Activated CD4-positive, alpha-beta T cell treated with anti-CD3 and anti-CD28 coated beads, Interleukin-2, amount 50 U/mL, for 16 hours (primary cell): ENCODE data around the gene C16orf96.

Source experiments
- DNase-seq: peaks from one replicate; pipeline ENCODE4 v3.0.0-alpha.2; 2020

C16orf96 gene

DNA sequence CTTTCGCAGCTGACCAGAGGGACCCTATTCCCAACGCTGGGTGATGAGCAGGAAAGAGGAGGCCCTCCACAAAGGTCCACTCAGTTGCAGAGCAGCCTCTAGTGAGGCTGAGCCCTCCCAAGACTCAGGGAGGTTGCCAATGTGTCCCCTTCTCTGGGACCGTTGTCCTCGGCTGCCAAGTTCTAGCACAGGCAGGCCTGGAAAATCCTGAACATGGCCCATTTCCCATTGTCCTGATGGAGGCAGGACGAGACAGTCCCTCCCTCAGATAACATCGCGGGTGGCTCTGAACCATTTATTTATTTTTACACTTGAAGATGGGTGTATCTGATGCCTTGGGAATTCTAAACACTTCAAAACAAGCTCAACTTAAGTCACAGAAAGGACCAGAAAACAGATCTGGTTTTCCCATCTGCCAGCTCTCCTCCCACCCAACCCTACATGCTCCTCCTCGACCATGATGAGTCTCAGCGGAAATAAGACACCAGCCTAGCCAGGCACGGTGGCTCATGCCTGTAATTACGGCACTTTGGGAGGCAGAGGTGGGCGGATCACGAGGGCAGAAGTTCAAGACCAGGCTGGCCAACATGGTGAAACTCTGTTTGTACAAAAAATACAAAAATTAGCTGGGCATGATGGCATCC is 30.4 kb upstream of the C16orf96 start:
- no peak for DNase-seq

GRCh38 chr16:4529085-4530060 is 26.8 kb upstream of the C16orf96 start:
- DNase-seq: peak; percentile 62

GRCh38 chr16:4531811-4532210 is 24.3 kb upstream of the C16orf96 start:
- DNase-seq: no peak

DNA sequence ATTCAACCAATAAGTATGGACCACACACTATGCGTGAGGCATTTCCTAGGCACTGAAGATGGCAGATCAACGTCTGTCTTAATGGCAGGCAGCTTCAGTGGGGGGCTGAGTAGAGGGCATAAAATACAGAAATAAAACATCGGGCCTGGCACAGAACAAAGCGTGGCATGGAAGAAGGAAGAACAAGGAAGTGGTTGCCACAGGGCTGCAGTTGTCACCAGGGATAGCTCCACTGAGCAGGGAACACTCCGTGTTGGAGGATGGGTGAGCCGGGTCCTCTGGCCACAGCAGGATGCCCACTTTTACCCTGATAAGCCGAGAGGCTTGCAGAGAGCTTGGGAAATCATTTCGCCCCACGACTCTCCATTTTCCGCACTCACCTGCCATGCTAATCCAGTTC is 23.9 kb upstream of the C16orf96 start:
- DNase-seq: no peak

DNA sequence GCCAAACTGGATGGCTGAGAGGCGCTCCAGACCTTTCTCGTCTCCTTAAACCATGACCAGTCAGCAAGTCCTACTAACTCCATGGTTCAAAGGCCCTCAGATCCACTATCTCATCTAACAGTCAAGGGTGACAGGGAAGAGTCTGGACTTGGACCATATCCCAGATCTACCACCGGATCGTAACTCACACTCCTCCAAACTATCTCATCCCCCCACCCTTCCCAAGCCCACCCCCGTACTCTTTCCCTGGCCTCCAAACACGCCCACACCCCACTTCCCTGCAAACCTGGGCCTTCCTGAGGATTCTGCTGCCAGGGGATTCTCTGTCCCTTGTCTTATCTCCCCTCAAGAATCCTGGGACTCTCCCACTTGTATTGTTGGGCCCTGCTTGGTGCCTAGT is 22.6 kb upstream of the C16orf96 start:
- DNase-seq: no peak

- DNase-seq: no peak
Observed at GRCh38 chr16:4534151-4534790, 21.9 kb upstream of the C16orf96 start.

DNA sequence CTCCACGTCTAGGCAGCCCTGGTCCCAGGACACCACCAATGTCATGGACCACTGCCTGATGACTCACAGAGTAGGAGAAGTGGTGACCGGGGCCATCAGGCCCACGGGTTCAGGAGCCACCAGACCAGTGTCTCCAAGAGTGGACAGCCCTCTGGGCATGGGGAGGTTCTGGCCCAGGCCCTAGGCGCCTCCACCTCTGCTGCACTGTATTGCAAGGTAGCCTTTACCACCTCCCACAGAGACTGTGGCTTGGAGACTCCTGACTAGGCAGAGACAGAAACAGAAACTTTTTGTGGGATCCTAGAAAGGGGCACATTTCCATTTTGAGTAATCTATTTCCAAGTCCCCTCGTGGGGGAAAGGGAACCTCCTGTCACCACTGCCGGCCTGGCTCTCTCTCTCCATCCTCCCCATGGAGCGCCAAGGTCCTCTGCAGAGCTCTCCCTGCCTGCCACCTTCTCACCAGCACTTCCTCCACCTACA is 20.5 kb upstream of the C16orf96 start:
- peak; percentile 53 for DNase-seq

DNA sequence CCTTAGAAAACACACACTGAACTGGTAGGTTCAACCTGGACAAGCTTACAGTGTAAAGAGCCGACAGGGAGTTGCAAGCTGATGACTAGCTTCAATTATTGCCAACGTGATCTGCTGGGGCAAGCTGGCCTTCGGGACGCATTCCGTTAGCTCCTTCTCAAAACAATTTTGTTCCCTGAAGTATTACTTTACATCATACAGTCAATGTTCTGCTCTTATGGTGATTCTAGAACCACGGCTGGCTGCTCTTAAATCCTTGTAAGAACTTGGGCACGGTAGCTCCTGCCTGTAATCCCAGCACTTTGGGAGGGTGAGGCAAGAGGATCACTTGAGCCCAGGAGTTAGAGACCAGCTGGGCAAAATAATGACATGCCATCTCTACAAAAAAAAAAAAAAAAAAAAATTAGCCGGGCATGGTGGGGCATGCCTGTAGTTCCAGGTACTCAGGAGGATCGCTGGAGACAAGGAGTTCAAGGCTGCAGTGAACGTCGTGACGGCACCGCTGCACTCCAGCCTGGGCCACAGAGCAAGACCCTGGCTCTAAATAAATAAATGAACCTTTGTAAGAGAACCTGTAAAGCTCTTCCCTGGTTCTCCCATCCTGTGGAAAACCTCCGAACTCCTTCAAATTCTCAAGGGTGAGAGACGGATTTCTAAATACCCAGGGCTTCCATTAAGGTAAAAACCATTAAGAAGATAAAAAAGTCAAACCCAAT is 19.6 kb upstream of the C16orf96 start:
- no peak for DNase-seq

- no peak for DNase-seq
Observed at GRCh38 chr16:4537376-4538343, 18.5 kb upstream of the C16orf96 start.

- DNase-seq: peak; percentile 96
Observed at GRCh38 chr16:4538350-4539235, 17.5 kb upstream of the C16orf96 start, which contains the start of gene CDIP1. Gene CDIP1, minus strand, starts transcription at chr16:4538773. Its CDS starts 24,643 bp downstream, at chr16:4514130.

- DNase-seq: no peak
Observed at GRCh38 chr16:4539716-4540284, 16.3 kb upstream of the C16orf96 start.

GRCh38 chr16:4544473-4544872 is 11.7 kb upstream of the C16orf96 start:
- DNase-seq: no peak

GRCh38 chr16:4548124-4548523 is 8.0 kb upstream of the C16orf96 start:
- DNase-seq: no peak

- DNase-seq: no peak
Observed at GRCh38 chr16:4550591-4550990, 5.5 kb upstream of the C16orf96 start.

DNA sequence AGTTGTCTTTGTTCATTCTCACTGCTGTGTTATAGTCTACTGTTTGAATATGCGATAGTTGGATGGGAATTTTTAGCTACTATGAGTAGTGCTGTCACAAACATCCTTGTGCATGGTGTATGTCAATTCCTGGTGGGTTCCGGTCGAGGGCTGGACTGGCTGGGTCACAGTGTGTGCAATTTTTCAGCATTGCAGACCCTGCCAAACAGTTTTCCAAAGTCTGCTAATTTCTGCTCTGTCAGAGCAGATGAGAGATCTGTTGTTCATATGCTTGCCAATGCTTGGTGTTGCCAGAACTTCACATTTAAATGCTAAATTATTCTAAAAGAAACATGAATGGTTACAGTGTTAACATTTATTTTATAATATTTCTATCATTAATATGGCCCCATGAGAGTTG is 3.6 kb upstream of the C16orf96 start:
- no peak for DNase-seq

DNA sequence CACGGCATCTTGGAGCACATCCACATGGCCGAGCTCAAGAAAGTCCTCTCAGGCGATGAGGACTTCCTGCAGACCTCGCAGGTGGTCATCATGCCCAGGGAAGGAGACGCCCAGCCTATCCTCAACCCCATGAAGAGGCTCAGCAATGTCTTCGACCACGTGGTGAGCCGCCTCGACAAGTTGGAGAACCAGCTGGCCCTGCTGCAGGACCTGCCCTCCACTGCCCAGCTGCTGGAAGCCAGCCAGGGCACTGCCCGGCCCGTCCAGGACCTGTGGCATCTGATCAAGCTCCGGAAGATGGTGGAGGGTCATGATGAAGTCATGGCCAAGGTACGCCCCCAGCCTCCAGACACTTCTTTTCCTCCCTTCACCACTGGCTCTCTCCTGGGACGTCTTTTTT is 440 bp downstream of the C16orf96 start:
- DNase-seq: no peak

- DNase-seq: no peak
Observed at GRCh38 chr16:4557973-4558372, 1.8 kb downstream of the C16orf96 start.

DNA sequence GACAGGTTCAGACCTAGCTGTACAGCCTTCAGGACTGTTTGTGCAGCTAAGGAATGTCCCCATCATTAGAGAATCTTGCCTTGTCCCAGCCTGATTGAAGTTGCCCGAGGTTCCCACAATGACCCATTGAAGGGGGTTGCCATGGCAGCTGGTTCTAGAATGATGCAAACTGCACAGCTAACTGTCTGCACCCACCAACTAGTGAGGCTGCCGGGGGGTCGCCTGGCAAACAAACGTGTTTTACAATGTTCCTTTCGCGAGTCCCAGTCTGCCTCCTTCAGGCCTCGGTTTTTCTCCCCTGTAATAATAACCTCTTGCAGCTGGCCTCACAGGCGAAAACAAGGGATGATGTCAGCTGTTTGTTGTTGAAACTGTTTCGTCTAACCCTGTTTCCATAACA is 5.5 kb downstream of the C16orf96 start:
- no peak for DNase-seq

DNA sequence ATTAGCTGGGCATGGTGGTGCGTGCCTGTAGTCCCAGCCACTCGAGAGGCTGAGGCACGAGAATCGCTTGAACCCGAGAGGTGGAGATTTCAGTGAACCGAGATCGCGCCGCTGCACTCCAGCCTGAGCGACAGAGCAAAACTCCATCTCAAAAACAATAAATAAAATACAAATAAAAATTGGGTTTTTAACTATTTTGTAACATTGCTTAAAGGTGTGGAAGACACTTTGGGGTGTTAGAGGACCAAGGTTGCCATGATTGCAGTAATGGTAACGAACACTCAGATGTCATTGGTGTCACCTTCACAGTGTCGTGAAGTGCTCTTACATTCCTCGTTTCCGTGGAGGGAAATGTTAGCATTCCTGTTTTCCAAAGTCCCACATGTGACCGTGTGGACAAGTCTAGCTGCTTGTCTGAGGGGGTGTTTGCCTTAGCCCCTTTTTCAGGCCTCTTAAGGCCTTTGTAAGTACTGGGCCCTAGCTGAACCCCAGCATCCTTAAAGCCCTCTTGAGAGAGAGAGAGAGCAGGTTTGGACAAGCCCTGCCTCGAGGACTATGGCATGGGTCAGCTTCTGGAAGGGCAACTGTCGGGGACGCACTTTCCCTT is 8.6 kb downstream of the C16orf96 start:
- DNase-seq: no peak

DNA sequence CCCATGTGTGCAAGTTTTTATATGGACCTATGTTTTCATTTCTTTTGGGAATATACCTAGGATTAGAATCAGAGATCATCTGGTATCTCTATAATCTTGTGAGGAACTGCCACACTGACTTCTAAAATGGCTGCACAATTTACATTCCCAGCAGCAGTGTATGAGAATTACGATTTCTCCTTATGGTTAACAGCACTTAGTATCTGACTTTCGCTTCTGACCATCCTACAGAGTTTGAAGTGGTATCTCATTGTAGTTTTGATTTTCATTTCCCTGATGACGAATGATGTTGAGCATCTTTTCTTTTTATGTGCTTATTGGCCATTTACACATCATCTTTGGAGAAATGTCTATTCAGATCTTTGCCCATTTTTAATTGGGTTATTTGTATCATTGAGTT is 10.0 kb downstream of the C16orf96 start:
- DNase-seq: peak; percentile 6
